Sciatic nerve (tissue), 2 donors: ENCODE measurements around the gene DOK6. TPM values are rescaled to one million over a fixed set of nuclear protein-coding genes. Genes with fewer than 3 reads are reported as not detected.

ENCODE experiments used
- ATAC-seq: fragments of 200-7000 bp; cut with Tn5 transposase; one replicate; pipeline ENCODE4 v1.9.1; 2020; ENCODE audit warnings: mild to moderate bottlenecking, moderate library complexity
- DNase-seq: peaks from one replicate; pipeline ENCODE4 v3.0.0-alpha.2; 2020; ENCODE audit warnings: low spot score
- intact Hi-C: fragments of 100-400 bp; cut with DNase I; formaldehyde crosslinking; loops from one replicate; pipeline ENCODE4 v1.14.2; 2022
- total RNA-seq: library from RNA; stranded (reverse); fragmentation: NEBNext Ultra II Directional; extraction: Animal tissue kit (Norgen Biotek cat#: 25700); gene quantifications from one replicate; pipeline ENCODE4 v1.2.1, GENCODE V29; 2021
- donor health status: DM: no; HTN: no; CAD: no.
- donor health status: DM: no; HTN: no; CAD: no.

Gene DOK6
- total RNA-seq, 1 donor from 2014 or later, result 14.1 TPM

DNA sequence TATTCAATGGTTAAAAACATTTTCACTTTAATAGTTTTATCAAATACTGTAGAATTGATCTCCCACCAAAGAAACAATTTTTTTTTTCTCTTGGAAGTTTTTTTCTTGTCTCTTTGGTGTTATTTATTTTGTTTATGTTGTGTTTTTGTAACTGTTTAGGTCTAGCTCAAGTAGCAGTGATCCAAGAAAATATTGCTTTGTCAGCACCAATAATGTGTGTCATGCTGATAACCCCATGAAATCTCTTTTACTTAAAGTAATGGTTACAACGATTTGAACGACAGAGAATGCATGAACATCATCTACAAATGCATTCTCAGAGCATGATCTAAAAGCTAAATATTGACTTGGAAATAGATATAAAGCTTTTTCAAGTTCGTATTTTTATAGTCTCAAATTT, 122.9 kb downstream of the DOK6 start:
- intact Hi-C loops, result no loop called here
- no peak for DNase-seq

DNA sequence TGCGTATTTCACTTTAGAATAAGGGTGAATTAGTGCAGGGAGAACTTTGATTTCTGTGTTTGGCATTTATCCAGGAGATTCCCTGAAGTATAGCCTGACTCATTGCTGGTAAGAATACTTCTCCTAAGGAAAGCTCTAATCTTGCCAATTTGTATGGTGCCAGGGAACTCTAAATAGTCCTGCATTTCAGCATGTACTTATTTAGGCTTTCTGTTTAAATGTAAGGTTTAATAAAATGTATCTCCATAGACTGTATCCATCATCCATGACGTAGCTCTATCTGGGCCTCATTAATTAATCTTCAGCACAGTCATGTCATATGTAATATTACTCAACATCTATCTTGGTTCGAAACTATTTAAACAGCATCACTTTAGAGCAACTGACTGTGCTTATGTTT, 127.7 kb downstream of the DOK6 start:
- intact Hi-C loops, result no loop called here
- DNase-seq, result no peak
- ATAC-seq, result no peak

More for the DNA sequence above, 122.9 kb downstream of the DOK6 start:
- no peak for ATAC-seq

DNA sequence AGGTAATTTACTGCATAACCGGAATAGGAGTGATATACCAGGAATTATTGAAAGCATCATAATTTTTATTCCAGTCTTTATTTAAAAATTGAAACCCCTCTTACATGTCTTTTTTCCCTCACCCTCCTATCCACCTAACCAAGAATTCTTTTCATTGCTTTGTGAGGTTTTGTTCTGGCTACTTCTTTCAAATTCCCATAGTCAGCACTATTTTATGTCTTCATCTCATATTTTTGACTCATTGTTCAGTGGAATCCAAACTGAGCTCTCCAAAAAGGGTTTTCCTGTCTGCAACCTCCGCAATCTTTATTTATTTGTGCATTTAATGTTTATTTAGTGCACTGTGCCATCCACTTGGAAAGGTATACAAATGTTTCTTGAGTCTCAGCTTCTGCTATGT, 128.5 kb downstream of the DOK6 start:
- no peak for ATAC-seq

DNA sequence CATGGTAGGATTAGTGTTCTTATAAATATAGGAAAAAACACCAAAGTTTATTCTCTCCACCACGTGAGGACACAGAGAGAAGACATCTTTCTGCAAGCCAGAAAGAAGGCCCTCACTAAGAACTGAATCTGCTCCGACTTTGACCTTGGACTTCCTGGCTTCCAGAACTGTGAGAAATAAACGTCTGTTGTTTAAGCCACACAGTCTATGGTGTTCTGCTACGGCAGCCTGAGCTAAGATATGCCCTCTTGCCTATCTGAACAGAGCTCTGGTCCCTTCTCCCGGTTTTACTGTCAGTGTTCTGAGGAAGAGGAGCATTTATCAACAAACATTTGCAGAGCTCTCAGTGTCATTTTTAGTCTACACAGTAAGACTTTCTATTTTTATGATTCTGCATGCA, 131.3 kb downstream of the DOK6 start:
- DNase-seq (no peak), ATAC-seq (no peak)
- intact Hi-C loops, result no loop called here

More for the DNA sequence above, 128.5 kb downstream of the DOK6 start:
- no peak for DNase-seq
- intact Hi-C loops, result no loop called here

DNA sequence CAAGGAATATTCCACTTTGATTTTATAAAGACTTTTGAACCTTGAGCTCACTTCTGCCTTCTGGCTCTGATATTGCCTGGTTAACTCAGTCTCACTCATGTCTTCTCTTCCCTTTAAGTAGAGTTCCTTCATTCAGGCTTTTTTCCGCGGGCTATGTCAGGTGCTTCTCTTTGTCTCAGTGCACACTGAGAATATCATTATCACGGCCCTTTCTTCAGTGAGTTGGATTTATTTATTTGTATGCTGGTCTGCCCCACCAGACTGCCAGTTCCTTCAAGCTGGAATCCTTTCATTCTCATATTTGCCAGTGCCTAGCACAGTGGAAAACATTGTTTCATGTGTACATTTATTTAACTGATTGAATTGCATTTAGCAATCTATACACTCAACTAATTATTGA, 136.5 kb downstream of the DOK6 start:
- ATAC-seq (no peak), DNase-seq (no peak)
- intact Hi-C loops, result no loop called here

DNA sequence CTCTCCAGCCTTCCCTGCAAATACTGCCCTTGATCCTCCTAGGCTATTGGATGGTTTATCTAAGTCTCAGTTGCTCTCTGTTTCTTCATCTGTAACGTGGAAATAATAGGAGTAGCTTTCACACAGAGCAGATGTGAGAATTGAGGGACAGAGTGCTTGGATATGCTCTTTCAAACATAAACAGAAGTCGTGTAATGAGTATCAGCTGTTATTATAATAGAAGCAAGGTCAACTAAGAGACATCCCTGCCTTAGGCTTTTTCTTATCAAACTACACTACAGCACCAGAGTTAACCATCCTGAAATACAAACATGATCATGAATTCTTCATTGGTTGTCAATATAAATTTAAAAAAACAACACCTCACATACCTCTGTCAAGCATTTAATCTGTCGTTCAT, 138.2 kb downstream of the DOK6 start:
- ATAC-seq (no peak), DNase-seq (no peak)
- intact Hi-C loops, result no loop called here

DNA sequence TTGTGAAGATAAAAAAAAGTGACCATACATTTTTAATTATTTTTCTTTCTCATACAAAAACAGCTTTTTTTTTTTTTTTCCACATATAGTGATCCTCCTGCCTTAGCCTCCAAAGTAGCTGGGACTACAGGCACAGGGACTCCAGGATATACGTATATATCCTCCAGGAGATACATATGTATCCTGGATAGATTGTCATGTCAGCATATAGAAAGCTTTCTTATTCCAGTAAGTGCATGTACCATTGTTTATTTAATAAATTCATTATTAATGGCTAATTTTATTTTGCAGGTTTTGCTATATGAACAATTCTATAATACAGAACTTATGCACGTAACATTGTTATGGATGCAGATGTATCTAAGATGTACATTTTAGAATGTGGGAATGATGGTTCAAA, 138.7 kb downstream of the DOK6 start:
- DNase-seq, result no peak
- intact Hi-C loops, result no loop called here
- ATAC-seq, result no peak

DNA sequence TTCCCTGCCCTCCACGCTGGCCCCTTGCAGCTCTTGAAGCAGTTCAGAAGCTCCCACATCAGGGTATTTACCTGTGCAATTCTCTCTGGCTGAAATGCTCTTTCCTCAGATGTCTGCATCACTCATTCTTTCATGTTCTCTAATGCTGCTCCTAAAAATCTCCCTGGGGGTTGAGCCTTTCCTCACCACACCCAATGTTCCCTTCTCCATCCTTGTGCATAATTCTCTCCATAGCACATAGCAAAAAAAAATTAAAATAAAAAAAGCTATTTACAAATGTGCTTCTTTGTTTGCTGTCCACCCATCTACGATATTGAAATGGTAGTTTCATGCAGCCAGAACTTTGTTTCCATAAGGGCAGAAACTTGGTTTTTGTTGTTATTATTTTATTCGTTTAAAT, 155.5 kb downstream of the DOK6 start:
- ATAC-seq (no peak), DNase-seq (no peak)
- intact Hi-C loops, result no loop called here

DNA sequence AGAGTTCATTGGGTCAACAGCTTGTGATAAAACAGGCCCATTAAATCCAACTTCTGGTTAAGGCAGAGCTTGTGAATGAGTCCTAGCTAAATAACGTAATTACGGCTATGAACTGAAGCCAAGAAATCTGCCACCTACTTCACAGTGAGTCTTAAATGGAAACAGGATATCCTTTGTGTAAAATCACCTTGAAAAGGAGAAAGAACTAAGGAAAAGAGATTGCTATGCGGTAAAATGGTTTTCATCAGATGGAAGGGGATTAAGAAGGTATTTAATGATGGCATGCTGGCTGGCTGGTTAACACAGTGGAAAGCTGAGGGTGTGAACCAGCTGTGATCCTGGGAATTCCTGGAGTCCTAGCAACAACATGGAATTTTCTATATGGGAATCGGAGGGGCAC, 156.6 kb downstream of the DOK6 start:
- no peak for DNase-seq
- intact Hi-C loops, result no loop called here
- ATAC-seq, result no peak

DNA sequence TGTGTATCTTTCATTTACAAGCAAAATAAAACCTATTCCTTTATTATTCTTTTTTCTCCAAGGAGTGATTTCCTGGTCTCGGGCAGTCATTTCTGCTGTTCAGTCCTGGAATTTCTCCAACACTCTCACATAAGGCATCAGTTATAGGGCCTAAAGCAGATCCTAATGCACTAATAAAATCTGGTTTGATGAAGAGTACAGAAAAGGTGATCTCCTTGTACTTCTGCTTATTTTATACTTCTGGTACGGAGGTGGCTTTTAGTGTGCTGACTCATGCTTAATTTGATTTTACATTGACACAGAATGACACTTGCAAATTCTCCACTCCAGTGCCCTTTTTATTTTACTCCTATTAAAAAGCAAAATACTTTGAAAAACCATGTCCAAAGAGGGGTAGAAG, 157.4 kb downstream of the DOK6 start:
- ATAC-seq (no peak), DNase-seq (no peak)
- intact Hi-C loops, result no loop called here

DNA sequence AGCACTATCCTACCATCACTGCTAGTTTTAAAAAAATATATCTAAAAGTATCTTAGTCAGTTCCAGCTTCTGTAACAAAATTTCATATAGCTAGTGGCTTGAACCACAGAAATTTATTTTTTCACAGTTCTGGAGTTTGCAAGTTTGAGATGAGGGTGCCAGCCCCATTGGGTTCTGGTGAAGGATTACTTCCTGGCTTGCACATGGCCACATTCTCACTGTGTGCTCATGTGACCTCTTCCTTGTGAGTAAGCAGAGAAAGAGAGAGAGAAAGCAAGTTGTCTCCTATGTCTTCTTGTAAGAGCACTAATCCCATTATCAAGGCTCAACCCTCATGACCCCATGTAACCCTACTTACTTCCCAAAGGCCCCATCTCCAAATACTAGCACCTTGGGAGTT, 158.9 kb downstream of the DOK6 start:
- intact Hi-C loops, result no loop called here
- DNase-seq (no peak), ATAC-seq (no peak)

DNA sequence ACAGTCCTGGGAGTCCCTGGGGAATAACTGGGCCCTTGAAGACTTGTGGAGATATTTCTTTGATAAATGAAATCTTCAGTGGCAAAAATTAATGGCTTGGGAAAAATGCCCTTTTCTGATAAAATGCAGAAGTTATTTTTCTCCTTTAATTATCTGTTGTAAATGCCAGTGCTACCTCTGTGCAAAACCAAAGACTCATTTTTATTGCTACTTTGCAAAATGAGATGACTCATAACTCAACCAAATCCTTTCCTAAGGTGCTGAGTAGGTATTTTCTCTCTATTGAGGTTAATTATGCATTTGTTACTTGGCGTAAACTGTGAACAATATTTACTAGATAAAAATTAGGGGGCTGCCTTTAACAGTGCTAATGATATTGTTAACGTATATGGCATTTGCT, 163.9 kb downstream of the DOK6 start:
- ATAC-seq (no peak), DNase-seq (no peak)
- intact Hi-C loops, result no loop called here

DNA sequence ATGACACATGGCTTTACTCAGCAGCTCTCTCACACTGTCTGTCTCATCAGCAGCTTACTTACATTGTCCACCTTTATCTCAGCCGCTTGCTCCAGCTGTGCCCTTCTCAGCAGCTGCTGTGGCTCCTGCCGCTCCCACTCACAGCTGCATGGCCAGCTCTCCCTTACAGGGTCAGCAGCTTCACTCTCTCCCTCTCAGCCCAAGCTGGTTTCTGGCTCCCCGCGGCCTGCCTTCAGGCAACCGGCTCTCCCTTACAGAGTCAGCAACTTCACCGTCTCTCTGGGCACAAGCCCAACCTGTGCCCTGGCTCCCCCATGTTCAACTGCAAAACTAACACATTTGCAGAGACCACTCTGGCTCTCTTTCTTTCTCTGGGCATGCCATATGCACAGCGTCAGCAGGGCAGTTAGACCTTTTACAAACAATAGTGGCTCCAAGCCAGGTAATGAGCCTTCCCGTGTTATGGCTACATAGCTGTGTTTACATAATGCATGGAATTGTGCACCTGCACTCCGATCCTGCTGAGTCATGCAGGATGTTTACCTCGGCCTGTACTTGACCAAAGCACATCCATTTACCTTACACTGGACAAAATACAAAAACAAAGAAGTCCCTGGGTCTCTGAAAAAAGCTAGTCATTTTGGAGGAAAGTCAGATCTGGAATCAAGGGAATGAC, 167.3 kb downstream of the DOK6 start:
- no peak for ATAC-seq
- intact Hi-C loops, result no loop called here
- no peak for DNase-seq

DNA sequence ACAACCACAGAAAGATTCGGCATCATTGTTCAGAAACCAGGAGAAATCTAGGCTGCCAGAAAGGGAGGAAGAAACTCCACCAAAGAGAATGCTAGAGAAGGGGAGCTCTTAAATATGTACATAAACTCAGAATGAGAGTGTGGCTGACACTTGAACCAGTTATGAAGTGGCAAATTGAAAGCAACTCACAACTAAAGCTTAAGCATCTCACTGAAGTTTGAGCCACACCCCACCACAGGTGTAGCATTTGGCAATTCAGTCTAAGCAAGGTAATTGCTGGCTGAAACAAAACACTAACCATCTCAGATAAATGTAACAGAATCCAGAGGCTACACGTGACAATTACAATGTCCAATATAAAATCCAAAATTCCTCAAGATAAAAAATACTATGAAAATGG, 168.4 kb downstream of the DOK6 start:
- intact Hi-C loops, result no loop called here
- ATAC-seq (no peak), DNase-seq (no peak)

DNA sequence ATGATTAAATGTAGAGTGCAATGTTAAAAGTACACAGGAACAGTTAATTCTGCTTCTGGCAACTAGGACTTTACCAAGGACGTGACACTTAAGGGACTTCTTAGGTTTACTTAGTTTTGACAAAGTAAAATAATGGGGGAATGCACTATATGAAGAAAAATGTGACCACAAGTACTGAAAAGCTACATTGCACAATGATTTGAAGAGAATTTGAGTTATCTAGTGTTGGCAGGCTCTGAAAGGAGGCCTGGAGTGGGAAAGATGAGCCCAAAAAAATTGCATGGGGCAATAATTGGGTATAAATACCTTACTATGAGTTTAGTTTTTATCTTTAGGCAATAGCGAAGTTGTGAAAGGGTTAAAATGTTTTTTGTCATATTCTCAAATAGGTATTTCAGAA, 173.7 kb downstream of the DOK6 start:
- no peak for ATAC-seq
- DNase-seq, result no peak
- intact Hi-C loops, result no loop called here

DNA sequence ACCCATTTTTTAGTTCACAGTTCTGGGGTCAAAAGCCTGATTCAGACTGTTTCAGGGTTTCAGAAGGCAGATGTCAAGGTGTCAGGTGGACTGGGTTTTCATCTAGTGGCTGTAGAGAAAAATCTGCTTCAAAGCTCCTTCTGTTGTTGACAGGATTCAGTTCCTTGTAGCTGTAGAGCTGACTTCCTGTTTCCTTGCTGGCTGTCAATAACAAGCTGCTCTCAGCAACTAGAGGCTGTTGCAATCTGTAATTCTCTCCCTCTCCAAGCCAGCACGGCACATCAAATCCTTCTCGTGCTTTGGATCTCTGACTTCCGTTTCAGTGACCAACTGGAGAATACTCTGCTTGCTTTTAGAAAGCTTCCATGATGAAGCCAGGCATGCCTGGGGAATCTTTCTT, 179.4 kb downstream of the DOK6 start:
- DNase-seq (no peak), ATAC-seq (no peak)
- intact Hi-C loops, result no loop called here

DNA sequence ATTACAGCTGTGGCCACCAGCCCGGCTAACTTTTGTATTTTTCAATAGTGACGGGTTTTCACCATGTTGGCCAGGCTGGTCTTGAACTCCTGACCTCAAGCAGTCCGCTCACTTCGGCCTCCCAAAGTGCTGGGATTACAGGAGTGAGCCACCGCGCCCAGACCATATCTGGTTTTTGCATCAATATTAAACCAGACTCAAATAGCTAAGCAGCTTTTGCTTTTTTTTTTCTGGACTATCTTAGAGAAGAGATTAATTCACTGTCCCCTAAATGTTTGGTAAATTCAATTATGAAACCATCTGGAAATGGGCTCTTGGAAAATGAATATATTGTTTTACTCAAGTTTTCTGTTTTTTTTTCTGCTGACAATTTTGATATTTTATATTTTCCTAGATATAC, 183.7 kb downstream of the DOK6 start:
- no peak for DNase-seq
- ATAC-seq, result no peak
- intact Hi-C loops, result no loop called here

DNA sequence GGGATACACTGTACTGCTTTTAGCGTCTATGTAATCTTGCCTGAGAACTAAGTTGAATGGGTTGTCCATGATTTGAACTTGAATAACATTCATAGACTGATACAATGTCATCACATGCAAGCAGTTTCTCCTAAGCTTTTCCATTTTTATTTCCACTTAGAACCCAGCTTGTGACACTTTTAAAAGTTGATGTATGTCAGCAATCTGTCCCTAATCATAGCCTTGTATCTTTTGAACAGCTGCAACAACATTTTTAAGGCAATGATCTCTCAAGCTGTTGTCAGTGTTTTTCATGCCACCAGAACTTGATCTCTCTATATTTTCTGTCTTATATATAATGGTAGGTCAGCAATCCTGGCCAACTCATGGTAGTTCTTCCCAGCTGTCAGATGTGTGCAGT, 185.0 kb downstream of the DOK6 start:
- ATAC-seq (no peak), DNase-seq (no peak)
- intact Hi-C loops, result no loop called here

DNA sequence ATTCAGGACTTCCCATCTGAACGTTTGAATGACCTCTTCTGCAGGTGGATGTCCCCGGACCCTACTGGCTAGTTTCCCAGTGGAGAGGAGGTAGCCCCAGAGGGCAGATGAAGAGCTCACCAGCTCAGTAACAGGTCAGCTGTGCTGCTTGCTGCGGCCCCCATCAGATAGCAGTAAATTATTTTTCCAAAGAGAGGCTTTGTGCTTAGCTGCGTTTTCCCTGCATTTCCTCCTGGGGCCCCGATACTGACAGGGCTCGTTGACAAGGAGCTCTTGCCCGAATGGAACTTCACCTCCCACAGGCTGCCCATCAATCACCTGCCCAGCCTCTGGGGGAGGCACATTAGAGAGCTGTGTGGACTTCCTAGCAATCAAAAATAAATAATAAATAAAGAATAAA, 185.8 kb downstream of the DOK6 start:
- intact Hi-C loops, result no loop called here
- DNase-seq, result no peak
- ATAC-seq, result no peak

DNA sequence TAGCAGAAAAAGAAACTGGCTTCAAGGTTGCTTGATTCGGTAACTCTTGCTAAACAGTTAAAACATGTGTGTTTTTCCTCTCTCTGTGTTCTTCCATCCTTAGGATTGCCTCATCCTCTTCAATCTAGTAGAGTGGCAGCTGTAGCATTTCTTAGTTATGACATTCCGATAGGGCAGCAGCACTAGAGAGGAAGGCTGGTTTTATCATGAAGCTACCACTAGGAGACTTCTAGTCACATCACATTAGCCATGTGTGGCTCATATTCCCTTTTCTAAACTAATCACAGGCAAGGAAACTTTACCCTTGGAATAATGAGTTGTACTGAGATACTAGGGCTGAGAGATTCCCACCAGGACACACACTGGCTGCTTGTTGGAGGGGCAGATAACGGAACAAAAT, 187.6 kb downstream of the DOK6 start:
- ATAC-seq (no peak), DNase-seq (no peak)
- intact Hi-C loops, result no loop called here

DNA sequence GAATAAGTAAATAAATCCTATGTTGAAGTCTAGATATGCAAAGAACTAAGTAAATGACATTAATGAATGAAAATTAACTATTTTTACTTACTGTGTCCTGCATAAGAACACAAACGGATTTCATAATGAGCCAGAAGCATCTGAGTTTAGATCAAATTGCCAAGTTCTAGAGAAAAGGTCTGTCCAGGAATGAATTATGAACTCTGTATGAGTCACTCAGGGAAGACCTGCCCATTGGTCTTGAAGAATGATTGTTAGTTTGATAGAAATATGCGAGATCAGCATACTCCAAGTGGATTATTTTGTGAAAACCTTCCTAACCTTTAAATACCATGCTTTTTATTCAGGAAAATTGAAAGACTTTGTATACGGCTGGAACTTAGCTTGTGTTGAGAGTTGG, 189.5 kb downstream of the DOK6 start:
- intact Hi-C loops, result no loop called here
- ATAC-seq (no peak), DNase-seq (no peak)

DNA sequence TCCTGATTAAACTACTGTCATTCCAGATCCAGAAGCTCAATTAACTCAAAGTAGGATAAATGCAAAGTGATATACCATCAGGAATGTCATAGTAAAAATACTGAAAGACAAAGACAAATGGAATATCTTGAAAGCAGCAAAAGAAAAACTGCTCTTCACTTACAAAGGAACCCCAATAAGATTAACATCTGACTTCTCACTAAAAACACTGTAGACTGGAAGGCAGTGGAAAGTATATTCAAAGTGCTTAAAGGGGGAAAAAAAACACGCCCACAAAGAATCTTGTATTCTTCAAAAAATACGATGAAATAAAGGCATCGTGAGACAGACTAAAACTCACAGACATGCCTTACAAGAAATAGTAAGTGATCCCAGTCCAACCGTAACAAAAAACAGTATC, 195.7 kb downstream of the DOK6 start:
- DNase-seq (no peak), ATAC-seq (no peak)
- intact Hi-C loops, result no loop called here
